Spleen (tissue), 7 donors: ENCODE results near the gene BID.

Source experiments
- POLR2A ChIP-seq, 3 donors: fragments of 450-650 bp; IDR thresholded peaks; one replicate each; pipeline ENCODE4 v1.5.1; 2017; ENCODE audit warnings: antibody characterized with exemption in 3 of 3, mild to moderate bottlenecking in 1 of 3
- TF ChIP-seq, protein P1 (sequence below), 11 experiments: fragments of 200-600 bp in 7 of 11; fragments of 450-650 bp in 4 of 11; sonication (generic) in 4 of 11; IDR thresholded peaks in 8 of 11; conservative IDR thresholded peaks in 3 of 11; 1 replicate in 7 of 11; 2 replicates in 4 of 11; pipeline versions ENCODE4 v1.4.0 to v1.8.0; 2016 to 2021; ENCODE audit warnings: antibody characterized with exemption in 11 of 11, inconsistent platforms in 4 of 11, mild to moderate bottlenecking in 1 of 11
- donor health status: DM: no; HTN: no; CAD: no; lungs with moderate emphysema.
- donor health status: DM: no; HTN: no; CAD: no.
- donor health status: DM: no; HTN: no; CAD: no.

GRCh38 chr22:17742527-17742902 is 31.8 kb downstream of the BID start:
- no peak for TF ChIP-seq POLR2A (IDR thresholded peaks at IDR 0.05)
- TF ChIP-seq, protein P1, sequence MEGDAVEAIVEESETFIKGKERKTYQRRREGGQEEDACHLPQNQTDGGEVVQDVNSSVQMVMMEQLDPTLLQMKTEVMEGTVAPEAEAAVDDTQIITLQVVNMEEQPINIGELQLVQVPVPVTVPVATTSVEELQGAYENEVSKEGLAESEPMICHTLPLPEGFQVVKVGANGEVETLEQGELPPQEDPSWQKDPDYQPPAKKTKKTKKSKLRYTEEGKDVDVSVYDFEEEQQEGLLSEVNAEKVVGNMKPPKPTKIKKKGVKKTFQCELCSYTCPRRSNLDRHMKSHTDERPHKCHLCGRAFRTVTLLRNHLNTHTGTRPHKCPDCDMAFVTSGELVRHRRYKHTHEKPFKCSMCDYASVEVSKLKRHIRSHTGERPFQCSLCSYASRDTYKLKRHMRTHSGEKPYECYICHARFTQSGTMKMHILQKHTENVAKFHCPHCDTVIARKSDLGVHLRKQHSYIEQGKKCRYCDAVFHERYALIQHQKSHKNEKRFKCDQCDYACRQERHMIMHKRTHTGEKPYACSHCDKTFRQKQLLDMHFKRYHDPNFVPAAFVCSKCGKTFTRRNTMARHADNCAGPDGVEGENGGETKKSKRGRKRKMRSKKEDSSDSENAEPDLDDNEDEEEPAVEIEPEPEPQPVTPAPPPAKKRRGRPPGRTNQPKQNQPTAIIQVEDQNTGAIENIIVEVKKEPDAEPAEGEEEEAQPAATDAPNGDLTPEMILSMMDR (IDR thresholded peaks at IDR 0.05 in 8 of 11, conservative IDR thresholded peaks at IDR 0.05 in 3 of 11) = peak; percentile 22 to 87 (median 66)
